Measurements from ENCODE around the gene SLC26A1. TPM values are rescaled to one million over a fixed set of nuclear protein-coding genes. Genes with fewer than 3 reads are reported as not detected.

Gene SLC26A1
- total RNA-seq, 1 donor from 2014 or later = 0.43 TPM

- intact Hi-C loops (cut with micrococcal nuclease) = no loop called here
Measured at GRCh38 chr4:1029529-1029928, 36.3 kb upstream of the SLC26A1 start.

- intact Hi-C loops (cut with micrococcal nuclease) = no loop called here
Measured at GRCh38 chr4:1028574-1029220, 35.5 kb upstream of the SLC26A1 start.

- intact Hi-C loops (cut with micrococcal nuclease) = no loop called here
Measured at GRCh38 chr4:1027915-1028238, 34.7 kb upstream of the SLC26A1 start.

GRCh38 chr4:1027219-1027914 lies 34.2 kb upstream of the SLC26A1 start:
- intact Hi-C loops (cut with micrococcal nuclease) = no loop called here

GRCh38 chr4:1026115-1026514 lies 32.9 kb upstream of the SLC26A1 start:
- intact Hi-C loops (cut with micrococcal nuclease) = no loop called here

- intact Hi-C loops (cut with micrococcal nuclease) = no loop called here
Measured at GRCh38 chr4:1024882-1025545, 31.8 kb upstream of the SLC26A1 start.

GRCh38 chr4:1023895-1024740 lies 30.9 kb upstream of the SLC26A1 start:
- intact Hi-C loops (cut with micrococcal nuclease) = no loop called here

GRCh38 chr4:1023075-1023640 lies 30.0 kb upstream of the SLC26A1 start:
- intact Hi-C loops (cut with micrococcal nuclease) = no loop called here

GRCh38 chr4:1022739-1023066 lies 29.5 kb upstream of the SLC26A1 start:
- intact Hi-C loops (cut with micrococcal nuclease) = no loop called here

GRCh38 chr4:1022051-1022738 lies 29.0 kb upstream of the SLC26A1 start:
- intact Hi-C loops (cut with micrococcal nuclease) = no loop called here

- intact Hi-C loops (cut with micrococcal nuclease) = no loop called here
Measured at GRCh38 chr4:1021386-1022050, 28.3 kb upstream of the SLC26A1 start.

- intact Hi-C loops (cut with micrococcal nuclease) = no loop called here
Measured at GRCh38 chr4:1019729-1020470, 26.7 kb upstream of the SLC26A1 start.

- intact Hi-C loops (cut with micrococcal nuclease) = no loop called here
Measured at GRCh38 chr4:1019320-1019719, 26.1 kb upstream of the SLC26A1 start.

GRCh38 chr4:1018147-1019020 lies 25.2 kb upstream of the SLC26A1 start:
- intact Hi-C loops (cut with micrococcal nuclease) = no loop called here

GRCh38 chr4:1017706-1018105 lies 24.5 kb upstream of the SLC26A1 start:
- intact Hi-C loops (cut with micrococcal nuclease) = no loop called here

GRCh38 chr4:1017211-1017610 lies 24.0 kb upstream of the SLC26A1 start:
- intact Hi-C loops (cut with micrococcal nuclease) = no loop called here

GRCh38 chr4:1015746-1016145 lies 22.5 kb upstream of the SLC26A1 start:
- intact Hi-C loops (cut with micrococcal nuclease) = no loop called here

GRCh38 chr4:1015179-1015578 lies 22.0 kb upstream of the SLC26A1 start:
- intact Hi-C loops (cut with micrococcal nuclease) = no loop called here

Data from T-helper 2 cell treated with Interferon-gamma antibody and Interleukin-4, amounts not matched to agents 100 ng/mL and 5 ng/mL, for 36 hours (primary cell).